Measurements from ENCODE around the gene MAP4K4.

DNA sequence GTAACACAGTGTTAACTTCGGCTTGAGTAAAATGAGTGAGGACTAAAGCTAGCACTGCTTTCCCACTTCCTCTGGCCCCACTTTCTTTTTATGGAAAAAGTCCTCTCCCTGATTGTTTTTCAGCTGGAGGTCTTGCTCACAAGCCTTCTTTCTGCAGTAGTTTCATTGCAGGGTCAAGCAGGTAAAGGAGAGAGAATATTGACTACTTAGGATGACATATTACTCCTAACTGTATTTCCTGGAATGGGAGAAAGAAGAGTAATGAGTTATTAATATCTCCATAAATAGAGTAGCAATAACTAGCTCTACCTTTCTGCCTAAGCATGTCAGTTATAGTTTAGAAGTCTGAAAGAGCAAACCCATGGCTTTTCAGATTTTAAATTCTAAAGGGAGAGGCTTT, 45.0 kb downstream of the MAP4K4 start:
- TF ChIP-seq, protein P1, sequence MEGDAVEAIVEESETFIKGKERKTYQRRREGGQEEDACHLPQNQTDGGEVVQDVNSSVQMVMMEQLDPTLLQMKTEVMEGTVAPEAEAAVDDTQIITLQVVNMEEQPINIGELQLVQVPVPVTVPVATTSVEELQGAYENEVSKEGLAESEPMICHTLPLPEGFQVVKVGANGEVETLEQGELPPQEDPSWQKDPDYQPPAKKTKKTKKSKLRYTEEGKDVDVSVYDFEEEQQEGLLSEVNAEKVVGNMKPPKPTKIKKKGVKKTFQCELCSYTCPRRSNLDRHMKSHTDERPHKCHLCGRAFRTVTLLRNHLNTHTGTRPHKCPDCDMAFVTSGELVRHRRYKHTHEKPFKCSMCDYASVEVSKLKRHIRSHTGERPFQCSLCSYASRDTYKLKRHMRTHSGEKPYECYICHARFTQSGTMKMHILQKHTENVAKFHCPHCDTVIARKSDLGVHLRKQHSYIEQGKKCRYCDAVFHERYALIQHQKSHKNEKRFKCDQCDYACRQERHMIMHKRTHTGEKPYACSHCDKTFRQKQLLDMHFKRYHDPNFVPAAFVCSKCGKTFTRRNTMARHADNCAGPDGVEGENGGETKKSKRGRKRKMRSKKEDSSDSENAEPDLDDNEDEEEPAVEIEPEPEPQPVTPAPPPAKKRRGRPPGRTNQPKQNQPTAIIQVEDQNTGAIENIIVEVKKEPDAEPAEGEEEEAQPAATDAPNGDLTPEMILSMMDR (IDR thresholded peaks at IDR 0.05; ENCODE audit: low read depth, low read length): no peak
- TF ChIP-seq EZH2phosphoT487 (IDR thresholded peaks at IDR 0.05; ENCODE audit: low read depth): no peak
